Measurements from ENCODE around the gene SNORC.
"Not testable (repeated sequence)": the region's sequence is repeated elsewhere in the genome, so short reads cannot be mapped to it uniquely, and the experiment has no call there.

The SNORC gene

GRCh38 chr2:232897598-232898408 is 27.7 kb downstream of the SNORC start:
- no peak for DNase-seq

GRCh38 chr2:232898592-232899543 is 28.8 kb downstream of the SNORC start:
- peak; percentile 51 for DNase-seq

GRCh38 chr2:232900811-232901735 is 31.0 kb downstream of the SNORC start:
- DNase-seq, result no peak

GRCh38 chr2:232901736-232902578 is 31.9 kb downstream of the SNORC start:
- DNase-seq, result peak; percentile 88

GRCh38 chr2:232903989-232904388 is 33.9 kb downstream of the SNORC start:
- no peak for DNase-seq

GRCh38 chr2:232906867-232907717 is 37.0 kb downstream of the SNORC start:
- not testable (repeated sequence) for DNase-seq

- DNase-seq, result not testable (repeated sequence)
Observed at GRCh38 chr2:232907718-232908085, 37.6 kb downstream of the SNORC start.

- no peak for DNase-seq
Observed at GRCh38 chr2:232908695-232909094, 38.6 kb downstream of the SNORC start.

- DNase-seq, result no peak
Observed at GRCh38 chr2:232910376-232910775, 40.3 kb downstream of the SNORC start.

GRCh38 chr2:232911712-232912277 is 41.7 kb downstream of the SNORC start:
- no peak for DNase-seq

GRCh38 chr2:232913903-232914302 is 43.8 kb downstream of the SNORC start:
- DNase-seq, result no peak

GRCh38 chr2:232919141-232919540 is 49.1 kb downstream of the SNORC start:
- no peak for DNase-seq

- no peak for DNase-seq
Observed at GRCh38 chr2:232920055-232920454, 50.0 kb downstream of the SNORC start.

GRCh38 chr2:232920760-232921159 is 50.7 kb downstream of the SNORC start:
- no peak for DNase-seq

GRCh38 chr2:232924433-232924832 is 54.4 kb downstream of the SNORC start:
- no peak for DNase-seq

- no peak for DNase-seq
Observed at GRCh38 chr2:232925153-232925820, 55.2 kb downstream of the SNORC start.

- no peak for DNase-seq
Observed at GRCh38 chr2:232925821-232926156, 55.7 kb downstream of the SNORC start.

GRCh38 chr2:232926431-232926939 is 56.4 kb downstream of the SNORC start:
- DNase-seq, result no peak

- DNase-seq, result no peak
Observed at GRCh38 chr2:232927032-232927792, 57.1 kb downstream of the SNORC start.

Measured in fibroblast of skin of right quadriceps (primary cell).